ENCODE results near the gene MSL3B.
"Not testable (repeated sequence)": the region's sequence is repeated elsewhere in the genome, so short reads cannot be mapped to it uniquely, and the experiment has no call there.

Gene MSL3B

GRCh38 chr2:233901367-233901766 lies 33.2 kb upstream of the MSL3B start:
- no peak overlapping the region for H3K4me3 ChIP-seq (ENCODE audit: low read depth, low read length)
- no peak for TF ChIP-seq CTCF (IDR thresholded peaks at IDR 0.05; ENCODE audit: borderline replicate concordance, insufficient read depth, low read depth, low read length)

GRCh38 chr2:233896253-233896652 lies 28.1 kb upstream of the MSL3B start:
- H3K4me3 ChIP-seq (ENCODE audit: low read depth, low read length) = not testable (repeated sequence)

- no peak for TF ChIP-seq CTCF (IDR thresholded peaks at IDR 0.05; ENCODE audit: borderline replicate concordance, insufficient read depth, low read depth, low read length)
- H3K4me3 ChIP-seq (ENCODE audit: low read depth, low read length) = no peak overlapping the region
Measured at GRCh38 chr2:233892793-233893192, 24.6 kb upstream of the MSL3B start.

- H3K4me3 ChIP-seq (ENCODE audit: low read depth, low read length) = no peak overlapping the region
- TF ChIP-seq CTCF (IDR thresholded peaks at IDR 0.05; ENCODE audit: borderline replicate concordance, insufficient read depth, low read depth, low read length) = no peak
Measured at GRCh38 chr2:233882353-233882752, 14.2 kb upstream of the MSL3B start.

DNA sequence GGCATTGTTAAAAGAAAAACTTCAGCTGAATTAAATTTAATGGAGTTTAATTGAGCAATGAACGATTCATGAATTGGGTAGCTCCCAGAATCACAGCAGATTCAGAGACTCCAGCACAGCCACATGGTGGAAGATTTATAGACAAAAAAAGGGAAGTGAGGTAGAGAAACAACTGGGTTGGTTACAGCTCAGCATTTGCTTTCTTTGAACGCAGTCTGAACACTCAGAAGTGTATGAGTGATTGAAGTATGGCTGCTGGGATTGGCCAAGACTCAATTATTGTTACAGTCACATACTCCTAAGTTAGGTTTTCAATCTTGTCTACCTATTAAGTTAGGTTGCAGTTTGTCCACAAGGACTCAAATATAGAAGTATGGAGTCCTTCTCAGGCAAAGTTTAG lies 3.9 kb upstream of the MSL3B start:
- H3K4me3 ChIP-seq (ENCODE audit: low read depth, low read length) = not testable (repeated sequence)

- H3K4me3 ChIP-seq (ENCODE audit: low read depth, low read length) = no peak overlapping the region
- no peak for TF ChIP-seq CTCF (IDR thresholded peaks at IDR 0.05; ENCODE audit: borderline replicate concordance, insufficient read depth, low read depth, low read length)
Measured at GRCh38 chr2:233871432-233871831, 3.2 kb upstream of the MSL3B start.

- TF ChIP-seq CTCF (IDR thresholded peaks at IDR 0.05; ENCODE audit: borderline replicate concordance, insufficient read depth, low read depth, low read length) = no peak
- no peak overlapping the region for H3K4me3 ChIP-seq (ENCODE audit: low read depth, low read length)
Measured at GRCh38 chr2:233866479-233866878, 1.7 kb downstream of the MSL3B start.

GRCh38 chr2:233865838-233866237 lies 2.3 kb downstream of the MSL3B start:
- no peak overlapping the region for H3K4me3 ChIP-seq (ENCODE audit: low read depth, low read length)
- TF ChIP-seq CTCF (IDR thresholded peaks at IDR 0.05; ENCODE audit: borderline replicate concordance, insufficient read depth, low read depth, low read length) = 0 out of 2 replicates have a peak, but pooled peaks have one; percentile 23

All from GM12875 (cell line).